Stimulated activated CD4-positive, alpha-beta T cell treated with anti-CD3 and anti-CD28 coated beads, Interleukin-12 subunit alpha, Interleukin-12 subunit beta, amount 100 ng/mL, for 48 hours (primary cell): Measurements from ENCODE around the gene CTAGE1.
A peak's percentile ranks its signal among the peaks of the same experiment; 100 is the strongest.
"Not testable (repeated sequence)": the region's sequence is repeated elsewhere in the genome, so short reads cannot be mapped to it uniquely, and the experiment has no call there.

Source experiments
- DNase-seq, 3 donors: peaks; one replicate each; pipeline ENCODE4 v3.0.0-alpha.2; 2020; ENCODE audit warnings: low read depth in 2 of 3, low spot score in 1 of 3

Gene CTAGE1

GRCh38 chr18:22394428-22394827, 23.3 kb downstream of the CTAGE1 start:
- DNase-seq, result no peak

GRCh38 chr18:22393164-22393563, 24.6 kb downstream of the CTAGE1 start:
- not testable (repeated sequence) for DNase-seq

GRCh38 chr18:22391407-22392345, 26.0 kb downstream of the CTAGE1 start:
- DNase-seq, result peak in 2 of 3 donors; percentile 2 to 3

GRCh38 chr18:22387787-22388186, 29.9 kb downstream of the CTAGE1 start:
- DNase-seq, result no peak

GRCh38 chr18:22387364-22387763, 30.4 kb downstream of the CTAGE1 start:
- no peak for DNase-seq

GRCh38 chr18:22385718-22386117, 32.0 kb downstream of the CTAGE1 start:
- no peak for DNase-seq

- no peak for DNase-seq
These were observed 38.9 kb downstream of the CTAGE1 start for GRCh38 chr18:22378672-22379282.

- no peak for DNase-seq
These were observed 39.9 kb downstream of the CTAGE1 start for GRCh38 chr18:22377769-22378168.

- DNase-seq, result no peak
These were observed 47.3 kb downstream of the CTAGE1 start for GRCh38 chr18:22370414-22370813.

GRCh38 chr18:22368021-22368420, 49.7 kb downstream of the CTAGE1 start:
- no peak for DNase-seq

GRCh38 chr18:22367303-22367702, 50.4 kb downstream of the CTAGE1 start:
- no peak for DNase-seq

GRCh38 chr18:22363867-22364463, 53.8 kb downstream of the CTAGE1 start:
- no peak for DNase-seq
